GM23338 (cell line): ENCODE results near the gene NEK11. TPM values are rescaled to one million over a fixed set of nuclear protein-coding genes. Genes with fewer than 3 reads are reported as not detected.

Experiments used
- ATAC-seq: fragments of 200-7000 bp; cut with Tn5 transposase; 3 replicates; pipeline ENCODE4 v1.9.1; 2020
- DNase-seq: peaks from one replicate; pipeline ENCODE4 v3.0.0-alpha.2; 2015; ENCODE audit warnings: low spot score
- H2AFZ ChIP-seq: fragments of 200-600 bp; sonication (generic); 2 replicates; pipeline ENCODE4 v1.8.0; 2016; ENCODE audit warnings: antibody characterized with exemption, mild to moderate bottlenecking, moderate library complexity
- H3F3A ChIP-seq: fragments of 200-600 bp; sonication (generic); replicated peaks from 2 replicates; pipeline ENCODE4 v1.8.0; 2017; ENCODE audit warnings: antibody characterized with exemption, mixed run types, low read depth
- H3K27ac ChIP-seq: fragments of 200-600 bp; sonication (generic); 2 replicates; pipeline ENCODE4 v1.6.1; 2016; ENCODE audit warnings: low read depth
- H3K27me3 ChIP-seq: fragments of 200-600 bp; sonication (generic); 2 replicates; pipeline ENCODE4 v1.8.0; 2016; ENCODE audit warnings: mild to moderate bottlenecking, mixed run types, moderate library complexity; ENCODE audit not compliant: insufficient read depth
- H3K36me3 ChIP-seq: fragments of 200-600 bp; sonication (generic); 2 replicates; pipeline ENCODE4 v1.8.0; 2016; ENCODE audit warnings: mild to moderate bottlenecking; ENCODE audit not compliant: insufficient read depth
- H3K4me1 ChIP-seq: fragments of 200-600 bp; sonication (generic); 2 replicates; pipeline ENCODE4 v1.8.0; 2016; ENCODE audit warnings: mild to moderate bottlenecking, moderate library complexity; ENCODE audit not compliant: insufficient read depth
- H3K4me2 ChIP-seq: fragments of 200-600 bp; sonication (generic); 2 replicates; pipeline ENCODE4 v1.7.1; 2017; ENCODE audit warnings: mixed run types
- H3K4me3 ChIP-seq: fragments of 200-600 bp; sonication (generic); 2 replicates; pipeline ENCODE4 v1.6.1; 2016; ENCODE audit warnings: mixed run types
- H3K79me2 ChIP-seq: fragments of 200-600 bp; sonication (generic); replicated peaks from 2 replicates; pipeline ENCODE4 v1.8.0; 2017; ENCODE audit warnings: mild to moderate bottlenecking; ENCODE audit not compliant: insufficient read depth
- H3K9me2 ChIP-seq: fragments of 200-600 bp; sonication (generic); 2 replicates; pipeline ENCODE4 v1.8.0; 2017; ENCODE audit not compliant: insufficient read depth
- H4K20me1 ChIP-seq: fragments of 200-600 bp; sonication (generic); replicated peaks from 2 replicates; pipeline ENCODE4 v1.8.0; 2017; ENCODE audit warnings: mild to moderate bottlenecking; ENCODE audit not compliant: insufficient read depth
- H3K27ac Mint-ChIP-seq: 2 replicates; pipeline ENCODE4 v1.8.0; 2020; ENCODE audit warnings: inconsistent platforms, mild to moderate bottlenecking, moderate library complexity, mixed read lengths
- H3K27me3 Mint-ChIP-seq: 3 replicates; pipeline ENCODE4 v1.8.0; 2022; ENCODE audit warnings: low read depth, mild to moderate bottlenecking, moderate library complexity, mixed read lengths, inconsistent platforms; ENCODE audit not compliant: insufficient read depth, poor library complexity
- H3K36me3 Mint-ChIP-seq: 3 replicates; pipeline ENCODE4 v1.8.0; 2021; ENCODE audit warnings: low read depth, mild to moderate bottlenecking, inconsistent platforms, moderate library complexity, mixed read lengths
- H3K4me1 Mint-ChIP-seq: 3 replicates; pipeline ENCODE4 v1.8.0; 2020; ENCODE audit warnings: mild to moderate bottlenecking, inconsistent platforms, mixed read lengths
- H3K4me3 Mint-ChIP-seq: 3 replicates; pipeline ENCODE4 v1.8.0; 2021; ENCODE audit warnings: moderate library complexity, mild to moderate bottlenecking, inconsistent platforms, mixed read lengths
- H3K9me3 Mint-ChIP-seq: 3 replicates; pipeline ENCODE4 v1.8.0; 2020; ENCODE audit warnings: moderate library complexity, mild to moderate bottlenecking, inconsistent platforms, mixed read lengths
- EZH2 ChIP-seq: fragments of 200-600 bp; sonication (generic); IDR thresholded peaks from one replicate; pipeline ENCODE4 v1.8.0; 2017; ENCODE audit warnings: antibody characterized with exemption, mild to moderate bottlenecking, low read depth; ENCODE audit not compliant: unreplicated experiment
- JUNB ChIP-seq: IDR thresholded peaks from one replicate; pipeline ENCODE4 v1.6.1; 2016; ENCODE audit warnings: antibody characterized with exemption; ENCODE audit not compliant: unreplicated experiment
- NANOG ChIP-seq: IDR thresholded peaks from 2 replicates; pipeline ENCODE4 v1.6.1; 2016; ENCODE audit warnings: antibody characterized with exemption, borderline replicate concordance
- STAT1 ChIP-seq: IDR thresholded peaks from one replicate; pipeline ENCODE4 v1.6.1; 2016; ENCODE audit warnings: antibody characterized with exemption; ENCODE audit not compliant: unreplicated experiment
- polyA plus RNA-seq: library from polyadenylated mRNA; unstranded; fragments of >200 nt; fragmentation: Nextera tagmentation; extraction: Ambion mirVana; gene quantifications from 2 replicates; pipeline ENCODE4 v1.2.1, GENCODE V29; 2016
- total RNA-seq: library from RNA; depleted of rRNA; stranded (reverse); fragments of >200 nt; shearing (Covaris generic); gene quantifications from 2 replicates; pipeline ENCODE4 v1.2.3, GENCODE V29; 2014
- TF ChIP-seq, protein P1 (sequence below): IDR thresholded peaks from one replicate; pipeline ENCODE4 v1.6.1; 2018; ENCODE audit warnings: antibody characterized with exemption; ENCODE audit not compliant: unreplicated experiment
- TF ChIP-seq, protein P2 (sequence below), 2 experiments: fragments of 200-600 bp in 1 of 2; sonication (generic) in 1 of 2; conservative IDR thresholded peaks; 2 replicates each; pipeline versions ENCODE4 v1.5.1 to v1.6.1; 2016 to 2017; ENCODE audit warnings: antibody characterized with exemption in 2 of 2, low read depth in 2 of 2, mild to moderate bottlenecking in 2 of 2, moderate library complexity in 1 of 2

The NEK11 gene
- total and polyA plus RNA-seq, 2 experiments from 2014 or later, result 0.80 to 1.1 TPM

DNA sequence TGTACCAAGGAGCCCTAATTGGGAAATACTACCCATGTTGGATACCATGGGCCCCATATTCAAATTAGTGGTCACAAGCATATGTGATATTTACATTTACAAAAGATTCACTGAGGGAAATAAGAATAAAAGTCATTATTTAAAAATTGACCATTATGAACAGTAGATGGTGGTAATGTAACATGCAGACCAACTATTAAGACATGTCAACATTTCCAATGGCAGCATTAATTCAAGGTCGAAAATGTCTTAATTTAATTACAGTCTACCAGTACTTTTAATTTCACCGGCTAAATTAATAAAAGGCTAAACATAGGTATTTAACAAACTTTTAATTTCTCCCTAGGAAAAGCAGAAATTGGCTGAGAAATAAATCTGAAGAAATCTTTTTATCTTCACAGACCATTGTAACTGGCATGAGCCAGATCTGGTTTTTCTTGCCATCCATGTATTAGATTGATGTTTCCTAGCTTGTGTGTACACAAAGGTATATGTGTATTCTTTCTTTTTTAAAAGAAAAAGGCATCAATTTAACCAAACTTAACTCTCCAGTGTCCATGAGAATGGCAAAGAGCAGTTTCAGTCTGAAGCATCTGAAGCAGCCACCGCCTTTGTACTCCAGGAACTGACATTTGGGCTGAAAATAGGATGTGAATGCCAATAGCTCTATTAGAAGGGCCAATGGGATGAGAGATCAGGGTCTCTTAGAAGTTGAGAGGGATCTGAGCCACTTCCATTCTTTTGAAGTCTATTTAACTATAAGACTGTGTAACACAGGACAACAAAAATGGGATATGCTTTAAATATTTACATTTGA is 26.6 kb downstream of the NEK11 start:
- DNase-seq, result no peak
- Histone ChIP-seq H3K27ac (no peak overlapping the region), H3K9me2 (no peaks in the 10 kb centered on the region), H3F3A (no peaks in the 10 kb centered on the region), H3K27me3 (no peaks in the 10 kb centered on the region), H3K4me2 (no peak overlapping the region), H3K36me3 (no peaks in the 10 kb centered on the region), H4K20me1 (no peaks in the 10 kb centered on the region), H3K79me2 (no peaks in the 10 kb centered on the region), H2AFZ (no peak overlapping the region), H3K4me3 (no peak overlapping the region), H3K4me1 (no peaks in the 10 kb centered on the region)
- no peaks in the 10 kb centered on the region for H3K9me3 Mint-ChIP-seq
- TF ChIP-seq, protein P1, sequence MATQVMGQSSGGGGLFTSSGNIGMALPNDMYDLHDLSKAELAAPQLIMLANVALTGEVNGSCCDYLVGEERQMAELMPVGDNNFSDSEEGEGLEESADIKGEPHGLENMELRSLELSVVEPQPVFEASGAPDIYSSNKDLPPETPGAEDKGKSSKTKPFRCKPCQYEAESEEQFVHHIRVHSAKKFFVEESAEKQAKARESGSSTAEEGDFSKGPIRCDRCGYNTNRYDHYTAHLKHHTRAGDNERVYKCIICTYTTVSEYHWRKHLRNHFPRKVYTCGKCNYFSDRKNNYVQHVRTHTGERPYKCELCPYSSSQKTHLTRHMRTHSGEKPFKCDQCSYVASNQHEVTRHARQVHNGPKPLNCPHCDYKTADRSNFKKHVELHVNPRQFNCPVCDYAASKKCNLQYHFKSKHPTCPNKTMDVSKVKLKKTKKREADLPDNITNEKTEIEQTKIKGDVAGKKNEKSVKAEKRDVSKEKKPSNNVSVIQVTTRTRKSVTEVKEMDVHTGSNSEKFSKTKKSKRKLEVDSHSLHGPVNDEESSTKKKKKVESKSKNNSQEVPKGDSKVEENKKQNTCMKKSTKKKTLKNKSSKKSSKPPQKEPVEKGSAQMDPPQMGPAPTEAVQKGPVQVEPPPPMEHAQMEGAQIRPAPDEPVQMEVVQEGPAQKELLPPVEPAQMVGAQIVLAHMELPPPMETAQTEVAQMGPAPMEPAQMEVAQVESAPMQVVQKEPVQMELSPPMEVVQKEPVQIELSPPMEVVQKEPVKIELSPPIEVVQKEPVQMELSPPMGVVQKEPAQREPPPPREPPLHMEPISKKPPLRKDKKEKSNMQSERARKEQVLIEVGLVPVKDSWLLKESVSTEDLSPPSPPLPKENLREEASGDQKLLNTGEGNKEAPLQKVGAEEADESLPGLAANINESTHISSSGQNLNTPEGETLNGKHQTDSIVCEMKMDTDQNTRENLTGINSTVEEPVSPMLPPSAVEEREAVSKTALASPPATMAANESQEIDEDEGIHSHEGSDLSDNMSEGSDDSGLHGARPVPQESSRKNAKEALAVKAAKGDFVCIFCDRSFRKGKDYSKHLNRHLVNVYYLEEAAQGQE, result no peak
- TF ChIP-seq, protein P2, sequence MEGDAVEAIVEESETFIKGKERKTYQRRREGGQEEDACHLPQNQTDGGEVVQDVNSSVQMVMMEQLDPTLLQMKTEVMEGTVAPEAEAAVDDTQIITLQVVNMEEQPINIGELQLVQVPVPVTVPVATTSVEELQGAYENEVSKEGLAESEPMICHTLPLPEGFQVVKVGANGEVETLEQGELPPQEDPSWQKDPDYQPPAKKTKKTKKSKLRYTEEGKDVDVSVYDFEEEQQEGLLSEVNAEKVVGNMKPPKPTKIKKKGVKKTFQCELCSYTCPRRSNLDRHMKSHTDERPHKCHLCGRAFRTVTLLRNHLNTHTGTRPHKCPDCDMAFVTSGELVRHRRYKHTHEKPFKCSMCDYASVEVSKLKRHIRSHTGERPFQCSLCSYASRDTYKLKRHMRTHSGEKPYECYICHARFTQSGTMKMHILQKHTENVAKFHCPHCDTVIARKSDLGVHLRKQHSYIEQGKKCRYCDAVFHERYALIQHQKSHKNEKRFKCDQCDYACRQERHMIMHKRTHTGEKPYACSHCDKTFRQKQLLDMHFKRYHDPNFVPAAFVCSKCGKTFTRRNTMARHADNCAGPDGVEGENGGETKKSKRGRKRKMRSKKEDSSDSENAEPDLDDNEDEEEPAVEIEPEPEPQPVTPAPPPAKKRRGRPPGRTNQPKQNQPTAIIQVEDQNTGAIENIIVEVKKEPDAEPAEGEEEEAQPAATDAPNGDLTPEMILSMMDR (conservative IDR thresholded peaks at IDR 0.05; ENCODE audit: low read depth in 2 of 2), result peak in 1 of 2 experiments; percentile 42; a peak in 2 of 4 replicates
- no peak for TF ChIP-seq JUNB
- TF ChIP-seq NANOG, result no peak
- TF ChIP-seq EZH2, result no peak
- no peak for TF ChIP-seq STAT1
- H3K27ac Mint-ChIP-seq, result no peak overlapping the region
- no peaks in the 10 kb centered on the region for H3K27me3 Mint-ChIP-seq
- H3K4me1 Mint-ChIP-seq, result no peaks in the 10 kb centered on the region; the same call in 2 of the 3 replicates
- no peak overlapping the region for H3K4me3 Mint-ChIP-seq
- no peak for ATAC-seq
- H3K36me3 Mint-ChIP-seq, result no peaks in the 10 kb centered on the region

DNA sequence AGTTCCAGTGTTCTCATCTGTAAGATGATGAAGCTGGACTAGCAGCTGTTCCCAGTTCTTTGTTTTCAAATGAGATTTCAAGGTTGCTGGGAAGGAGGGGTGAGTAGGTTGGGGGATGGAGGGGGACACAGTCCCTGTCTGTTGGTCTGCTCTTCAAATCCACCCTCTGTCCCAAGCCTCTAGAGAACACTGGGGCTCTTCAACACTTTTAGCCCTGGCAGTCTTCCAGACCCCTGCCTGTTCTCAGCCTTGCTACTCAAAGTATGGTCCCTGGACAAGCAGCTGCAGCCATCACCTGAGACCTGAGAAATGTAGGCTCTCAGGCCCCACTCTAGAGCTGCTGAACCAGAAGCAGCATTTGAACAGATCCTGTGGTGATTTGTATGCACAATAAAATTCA is 41.3 kb downstream of the NEK11 start:
- Histone ChIP-seq H3K27ac (no peak overlapping the region), H3K4me2 (no peak overlapping the region), H3K4me1 (no peaks in the 10 kb centered on the region), H3F3A (no peaks in the 10 kb centered on the region), H3K9me2 (no peaks in the 10 kb centered on the region), H3K36me3 (no peaks in the 10 kb centered on the region), H4K20me1 (no peaks in the 10 kb centered on the region), H3K27me3 (no peaks in the 10 kb centered on the region), H3K79me2 (no peaks in the 10 kb centered on the region), H2AFZ (no peak overlapping the region), H3K4me3 (no peak overlapping the region)
- H3K4me3 Mint-ChIP-seq, result no peak overlapping the region
- H3K4me1 Mint-ChIP-seq, result no peaks in the 10 kb centered on the region; the same call in 2 of the 3 replicates
- H3K36me3 Mint-ChIP-seq, result no peaks in the 10 kb centered on the region
- DNase-seq (no peak), ATAC-seq (no peak)
- no peaks in the 10 kb centered on the region for H3K27me3 Mint-ChIP-seq
- TF ChIP-seq, protein P2 (conservative IDR thresholded peaks at IDR 0.05; ENCODE audit: low read depth in 2 of 2), result no peak
- TF ChIP-seq JUNB, result no peak
- no peaks in the 10 kb centered on the region for H3K9me3 Mint-ChIP-seq
- H3K27ac Mint-ChIP-seq, result no peak overlapping the region
